ENCODE measurements around the gene GDPD2. TPM values are rescaled to one million over a fixed set of nuclear protein-coding genes. Genes with fewer than 3 reads are reported as not detected.

Gene GDPD2
- total RNA-seq, 4 donors from 2014 or later: 0.21 to 0.30 TPM; not detected in 2

DNA sequence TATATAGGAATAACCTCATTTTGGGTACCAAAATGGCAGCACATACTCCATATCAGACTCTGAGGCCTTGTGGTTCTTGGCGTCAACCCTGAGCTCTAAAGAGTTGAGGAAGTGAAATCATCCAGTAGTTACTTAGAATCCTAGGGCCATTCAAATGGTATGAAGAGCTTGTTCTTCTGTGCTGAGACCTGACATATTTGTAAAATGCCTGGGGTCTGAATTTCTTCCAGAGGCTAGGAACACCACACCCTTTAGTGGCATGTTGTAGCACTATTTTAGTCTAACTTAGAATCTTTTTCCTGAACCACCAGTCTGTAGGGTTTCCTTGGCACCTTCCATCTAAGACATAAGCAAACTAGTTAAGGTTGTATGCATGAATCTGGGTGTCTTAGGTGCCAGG is 18.1 kb upstream of the GDPD2 start:
- H3K27ac ChIP-seq: no peak overlapping the region
- no peaks in the 10 kb centered on the region for H3K9me3 ChIP-seq
- 100% methylated on average over 1 of the region's 1 CpG; no CpG with 5 or more reads in 1 of the 2 donors for WGBS, 2 donors
- H3K4me1 ChIP-seq: no peaks in the 10 kb centered on the region
- DNase-seq (ENCODE audit: low spot score in 2 of 2): no peak
- TF ChIP-seq EP300 (IDR thresholded peaks at IDR 0.05): no peak
- no peak for TF ChIP-seq POLR2A (IDR thresholded peaks at IDR 0.05)
- TF ChIP-seq, protein P1, sequence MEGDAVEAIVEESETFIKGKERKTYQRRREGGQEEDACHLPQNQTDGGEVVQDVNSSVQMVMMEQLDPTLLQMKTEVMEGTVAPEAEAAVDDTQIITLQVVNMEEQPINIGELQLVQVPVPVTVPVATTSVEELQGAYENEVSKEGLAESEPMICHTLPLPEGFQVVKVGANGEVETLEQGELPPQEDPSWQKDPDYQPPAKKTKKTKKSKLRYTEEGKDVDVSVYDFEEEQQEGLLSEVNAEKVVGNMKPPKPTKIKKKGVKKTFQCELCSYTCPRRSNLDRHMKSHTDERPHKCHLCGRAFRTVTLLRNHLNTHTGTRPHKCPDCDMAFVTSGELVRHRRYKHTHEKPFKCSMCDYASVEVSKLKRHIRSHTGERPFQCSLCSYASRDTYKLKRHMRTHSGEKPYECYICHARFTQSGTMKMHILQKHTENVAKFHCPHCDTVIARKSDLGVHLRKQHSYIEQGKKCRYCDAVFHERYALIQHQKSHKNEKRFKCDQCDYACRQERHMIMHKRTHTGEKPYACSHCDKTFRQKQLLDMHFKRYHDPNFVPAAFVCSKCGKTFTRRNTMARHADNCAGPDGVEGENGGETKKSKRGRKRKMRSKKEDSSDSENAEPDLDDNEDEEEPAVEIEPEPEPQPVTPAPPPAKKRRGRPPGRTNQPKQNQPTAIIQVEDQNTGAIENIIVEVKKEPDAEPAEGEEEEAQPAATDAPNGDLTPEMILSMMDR (IDR thresholded peaks at IDR 0.05): no peak
- no peaks in the 10 kb centered on the region for H3K27me3 ChIP-seq
- no peaks in the 10 kb centered on the region for H3K36me3 ChIP-seq
- no peak overlapping the region for H3K4me3 ChIP-seq

GRCh38 chrX:70410921-70411320 is 12.2 kb upstream of the GDPD2 start:
- H3K27ac ChIP-seq: no peak overlapping the region
- no peak for TF ChIP-seq EP300 (IDR thresholded peaks at IDR 0.05)
- no peak for TF ChIP-seq POLR2A (IDR thresholded peaks at IDR 0.05)
- TF ChIP-seq, protein P1 (IDR thresholded peaks at IDR 0.05): no peak
- 68 to 100% methylated on average over 2 of the region's 2 CpGs for WGBS, 2 donors
- H3K36me3 ChIP-seq: no peaks in the 10 kb centered on the region
- no peaks in the 10 kb centered on the region for H3K9me3 ChIP-seq
- H3K27me3 ChIP-seq: no peaks in the 10 kb centered on the region
- no peak for DNase-seq (ENCODE audit: low spot score in 2 of 2)
- H3K4me1 ChIP-seq: no peaks in the 10 kb centered on the region
- no peak overlapping the region for H3K4me3 ChIP-seq

DNA sequence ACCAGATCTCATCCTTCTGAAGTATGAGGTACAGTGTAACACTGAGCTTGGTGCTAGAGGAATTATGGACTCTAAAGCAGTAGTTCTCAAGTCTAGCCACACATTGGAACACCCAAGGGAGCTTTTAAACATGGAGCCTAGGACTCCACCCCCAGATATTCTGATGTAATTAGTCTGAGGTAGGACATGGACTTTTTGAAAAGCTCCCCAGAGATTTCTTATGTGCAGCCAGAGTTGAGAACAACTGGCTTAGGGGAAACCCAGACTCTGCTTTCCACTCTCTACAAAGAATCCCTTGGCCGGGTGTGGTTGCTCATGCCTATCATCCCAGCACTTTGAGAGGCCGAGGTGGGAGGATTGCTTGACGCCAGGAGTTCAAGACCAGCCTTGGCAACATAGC is 11.6 kb upstream of the GDPD2 start:
- H3K36me3 ChIP-seq: no peaks in the 10 kb centered on the region
- 78 to 94% methylated on average over 3 of the region's 3 CpGs for WGBS, 2 donors

DNA sequence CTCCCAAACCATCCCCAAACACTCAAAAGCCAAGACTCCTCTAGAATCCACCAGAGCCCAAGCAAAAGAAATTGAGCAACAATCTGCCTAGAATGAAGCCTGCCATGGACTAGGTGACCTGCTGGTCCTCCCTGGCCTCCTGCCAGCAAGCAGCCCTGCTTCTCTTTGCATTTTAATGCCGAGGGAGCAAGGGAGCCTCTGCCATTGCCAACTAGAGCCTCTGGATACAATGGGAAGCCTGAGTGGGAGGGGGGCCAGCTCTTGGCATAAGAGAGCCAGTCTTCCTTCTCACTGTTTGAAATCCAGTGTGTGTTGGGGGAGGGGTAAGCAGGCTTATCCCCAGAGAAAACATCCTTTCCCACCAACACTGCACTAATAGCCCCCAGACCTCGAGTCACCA is 1.5 kb upstream of the GDPD2 start:
- TF ChIP-seq EP300 (IDR thresholded peaks at IDR 0.05) (no peak), POLR2A (IDR thresholded peaks at IDR 0.05) (no peak)
- TF ChIP-seq, protein P1 (IDR thresholded peaks at IDR 0.05): no peak
- peaks cover 0 to 20% of the 10 kb centered on the region in 2 donors for H3K27me3 ChIP-seq
- no peak overlapping the region for H3K4me3 ChIP-seq
- H3K9me3 ChIP-seq: no peaks in the 10 kb centered on the region
- H3K27ac ChIP-seq: no peak overlapping the region
- no peak for DNase-seq (ENCODE audit: low spot score in 2 of 2)
- no peaks in the 10 kb centered on the region for H3K36me3 ChIP-seq
- H3K4me1 ChIP-seq: no peaks in the 10 kb centered on the region
- WGBS, 2 donors: 38% methylated on average over 2 of the region's 2 CpGs; no CpG with 5 or more reads in 1 of the 2 donors

More for the DNA sequence above, 11.6 kb upstream of the GDPD2 start:
- no peaks in the 10 kb centered on the region for H3K9me3 ChIP-seq
- DNase-seq (ENCODE audit: low spot score in 2 of 2): no peak
- no peaks in the 10 kb centered on the region for H3K4me1 ChIP-seq
- no peak overlapping the region for H3K27ac ChIP-seq
- TF ChIP-seq POLR2A (IDR thresholded peaks at IDR 0.05): no peak
- no peak for TF ChIP-seq EP300 (IDR thresholded peaks at IDR 0.05)
- TF ChIP-seq, protein P1 (IDR thresholded peaks at IDR 0.05): no peak
- H3K4me3 ChIP-seq: no peak overlapping the region
- no peaks in the 10 kb centered on the region for H3K27me3 ChIP-seq

DNA sequence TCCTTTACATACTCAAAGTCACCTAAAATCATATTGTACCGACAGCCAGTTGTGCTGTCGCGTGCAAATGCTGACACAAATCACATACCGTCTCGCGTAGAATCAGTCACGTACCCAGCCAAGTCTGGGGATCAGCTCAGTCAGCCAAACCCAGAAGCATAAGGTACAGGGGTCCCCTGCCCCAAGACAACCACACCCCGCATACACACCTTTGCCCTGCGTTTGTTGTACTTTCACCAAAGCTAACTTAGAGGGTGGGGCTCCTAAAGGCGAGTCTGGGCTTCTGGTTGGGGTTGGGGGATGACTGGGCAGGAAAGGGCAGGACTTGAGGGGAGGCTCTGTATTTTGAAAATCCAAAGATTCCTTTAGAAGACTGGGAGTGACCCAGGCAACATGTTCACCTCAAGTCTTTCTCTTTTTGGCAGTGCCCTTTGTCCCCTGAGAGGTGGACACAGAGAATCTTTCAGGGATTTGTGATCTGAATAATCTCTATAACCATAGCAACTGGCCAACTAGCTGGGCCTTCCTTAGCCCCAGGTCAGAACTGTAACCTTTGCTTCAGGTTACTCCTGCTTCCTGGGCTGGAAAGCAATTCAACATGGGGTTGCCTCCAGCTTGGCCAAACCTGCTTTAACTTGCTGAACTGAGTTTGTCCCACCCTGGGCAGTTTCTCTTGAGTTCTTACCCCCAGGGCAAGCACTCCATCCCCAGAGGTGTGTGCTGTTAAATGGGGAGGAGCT is 992 bp downstream of the GDPD2 start:
- peaks cover 0 to 34% of the 10 kb centered on the region in 2 donors for H3K27me3 ChIP-seq
- no peaks in the 10 kb centered on the region for H3K4me1 ChIP-seq
- no peaks in the 10 kb centered on the region for H3K36me3 ChIP-seq
- H3K4me3 ChIP-seq: no peak overlapping the region
- WGBS, 2 donors: 72 to 84% methylated on average over 3 to 10 of the region's 10 CpGs
- no peaks in the 10 kb centered on the region for H3K9me3 ChIP-seq
- no peak for DNase-seq (ENCODE audit: low spot score in 2 of 2)
- TF ChIP-seq, protein P1 (IDR thresholded peaks at IDR 0.05): no peak
- no peak overlapping the region for H3K27ac ChIP-seq
